ENCODE results near the gene RNF4. TPM values are rescaled to one million over a fixed set of nuclear protein-coding genes. Genes with fewer than 3 reads are reported as not detected.

RNF4 gene
- total and polyA plus RNA-seq, 10 of the 15 experiments (the other 5 are each of a cell fraction or from before 2014, with no cell fraction given): 34.9 to 145 (median 76.1) TPM

GRCh38 chr4:2478229-2478628 is 9.3 kb downstream of the RNF4 start:
- no peak overlapping the region for H3K9ac ChIP-seq (ENCODE audit: control insufficient read depth, insufficient read depth, low read length)
- BruUV-seq (replicated peaks): TSS peak; percentile 28
- peaks cover 39% of the 10 kb centered on the region for H3K4me1 ChIP-seq (ENCODE audit: control insufficient read depth, insufficient read depth, low read length)
- 0% methylated on average over 3 of the region's 3 CpGs for WGBS (ENCODE audit: insufficient coverage, insufficient replicate concordance, low lambda C conversion rate, missing lambda C conversion rate)
- RAD21 ChIA-PET (ENCODE audit: unreplicated experiment): interaction anchor here (2.0 kb wide), 1 partner anchor 17 kb away, joined by 6 read pairs; no protein-coding TSS in a partner anchor
- H3K79me2 ChIP-seq (ENCODE audit: control insufficient read depth, insufficient read depth, low read length): peaks cover 97% of the 10 kb centered on the region
- no peak overlapping the region for H3K4me2 ChIP-seq (ENCODE audit: control insufficient read depth, insufficient read depth)
- TF ChIP-seq TCF7 (IDR thresholded peaks at IDR 0.05; ENCODE audit: borderline replicate concordance) (no peak), MTA2 (IDR thresholded peaks at IDR 0.05; ENCODE audit: low read depth) (no peak), HDAC6 (IDR thresholded peaks at IDR 0.05; ENCODE audit: unreplicated experiment) (no peak), CREB1 (IDR thresholded peaks at IDR 0.05; ENCODE audit: low read depth) (no peak), GABPA (IDR thresholded peaks at IDR 0.05; ENCODE audit: low read depth) (no peak), CHD2 (IDR thresholded peaks at IDR 0.05; ENCODE audit: borderline replicate concordance, low read depth, low read length) (no peak), CBFB (IDR thresholded peaks at IDR 0.05; ENCODE audit: low read depth) (no peak), RAD51 (IDR thresholded peaks at IDR 0.05) (no peak), SRF (IDR thresholded peaks at IDR 0.05; ENCODE audit: low read depth in 2 of 2, low read length in 2 of 2) (no peak), NBN (IDR thresholded peaks at IDR 0.05) (no peak), MYC (IDR thresholded peaks at IDR 0.05; ENCODE audit: insufficient read depth, insufficient read length, insufficient replicate concordance, low read length, severe bottlenecking) (no peak), PML (IDR thresholded peaks at IDR 0.05; ENCODE audit: low read length) (no peak), RUNX3 (IDR thresholded peaks at IDR 0.05; ENCODE audit: low read length) (no peak), ZNF207 (IDR thresholded peaks at IDR 0.05; ENCODE audit: borderline replicate concordance) (no peak), BHLHE40 (IDR thresholded peaks at IDR 0.05; ENCODE audit: borderline replicate concordance in 1 of 2, low read depth in 2 of 2, low read length in 1 of 2) (no peak), STAT1 (conservative IDR thresholded peaks at IDR 0.05) (no peak), ESRRA (IDR thresholded peaks at IDR 0.05; ENCODE audit: low read length) (no peak)
- intact Hi-C loops (cut with micrococcal nuclease; ENCODE audit: unreplicated experiment): no loop called here
- FAIRE-seq (no peak), ATAC-seq (no peak), DNase-seq (ENCODE audit: low read depth, low spot score) (no peak)
- POLR2A ChIA-PET: interaction anchor here (1.1 to 1.4 kb wide), 2 partner anchors 8 to 17 kb away, joined by 3 read pairs; no protein-coding TSS in a partner anchor
- no peaks in the 10 kb centered on the region for H3K27me3 ChIP-seq (replicated peaks in 1 of 2; ENCODE audit: control insufficient read depth in 2 of 2, insufficient read depth in 2 of 2, low read length in 1 of 2)
- in situ Hi-C loops (cut with MboI): no loop called here
- CTCF ChIA-PET: interaction anchor here (0.9 kb wide), 1 partner anchor 8 kb away, joined by 3 read pairs; no protein-coding TSS in a partner anchor
- H3K27ac ChIP-seq (ENCODE audit: control insufficient read depth, insufficient read depth): no peak overlapping the region
- SMC1A ChIA-PET (ENCODE audit: uncharacterized antibody, unreplicated experiment): interaction anchor here (12.4 kb wide), 1 partner anchor 10 kb away, joined by 113 read pairs; the partner anchor contains the start of gene RNF4
- H3K4me3 ChIP-seq: peak overlapping the region; percentile 34; the same call in 1 of the 2 replicates
- peaks cover 11% of the 10 kb centered on the region for H4K20me1 ChIP-seq (ENCODE audit: control insufficient read depth, insufficient read depth)
- H2AFZ ChIP-seq (ENCODE audit: control insufficient read depth, low read depth, low read length): no peak overlapping the region
- peaks cover 2 to 15% of the 10 kb centered on the region in 2 experiments; a peak in 3 of 4 replicates for H3K36me3 ChIP-seq (ENCODE audit: control insufficient read depth in 2 of 2, insufficient read depth in 2 of 2, low read length in 1 of 2)
- H3K9me3 ChIP-seq (replicated peaks; ENCODE audit: control insufficient read depth, insufficient read depth, low read length): no peaks in the 10 kb centered on the region; the same call in 2 of the 3 replicates

Data from GM12878 (cell line).